Naive thymus-derived CD8-positive, alpha-beta T cell (primary cell): ENCODE data around the gene ZNF3. TPM values are rescaled to one million over a fixed set of nuclear protein-coding genes. Genes with fewer than 3 reads are reported as not detected.

Experiments used
- ATAC-seq, 2 donors: fragments of 150-1000 bp; cut with Tn5 transposase in 1 of 2; sonication (Bioruptor Pico), chemical (Tn5 transposase) in 1 of 2; 1 replicate in 1 of 2; 2 replicates in 1 of 2; pipeline ENCODE4 v1.10.0; 2021; ENCODE audit warnings: mild to moderate bottlenecking in 2 of 2, moderate library complexity in 2 of 2
- POLR2A ChIA-PET: fragments of 350-600 bp; sonication (Branson Sonifier 250); formaldehyde crosslinking; loops from one replicate; lab custom pipeline; 2021; ENCODE audit warnings: antibody characterized with exemption; lab: Charles Lee
- DNase-seq, 10 donors: peaks; one replicate each; pipeline versions ENCODE4 v3.0.0 to v3.0.0-alpha.2; 2020 to 2022
- H3K27ac Mint-ChIP-seq, 10 donors: one replicate each; pipeline ENCODE4 v1.8.0; 2020 to 2022; ENCODE audit warnings: mild to moderate bottlenecking in 10 of 10, mixed read lengths in 10 of 10, moderate library complexity in 4 of 10, inconsistent platforms in 1 of 10
- H3K27me3 Mint-ChIP-seq, 5 donors: one replicate each; pipeline ENCODE4 v1.8.0; 2021 to 2022; ENCODE audit warnings: mixed read lengths in 5 of 5
- H3K36me3 Mint-ChIP-seq, 3 donors: one replicate each; pipeline ENCODE4 v1.8.0; 2020 to 2022; ENCODE audit warnings: mixed read lengths in 3 of 3, mild to moderate bottlenecking in 2 of 3, inconsistent platforms in 1 of 3
- H3K4me1 Mint-ChIP-seq, 4 donors: one replicate each; pipeline ENCODE4 v1.8.0; 2021 to 2022; ENCODE audit warnings: mixed read lengths in 4 of 4
- H3K4me3 Mint-ChIP-seq, 10 donors: one replicate each; pipeline ENCODE4 v1.8.0; 2020 to 2022; ENCODE audit warnings: mild to moderate bottlenecking in 10 of 10, mixed read lengths in 10 of 10, moderate library complexity in 6 of 10, inconsistent platforms in 1 of 10
- H3K9me3 Mint-ChIP-seq, 9 donors: one replicate each; pipeline ENCODE4 v1.8.0; 2020 to 2022; ENCODE audit warnings: mixed read lengths in 9 of 9, mild to moderate bottlenecking in 3 of 9, inconsistent platforms in 1 of 9, moderate library complexity in 1 of 9
- polyA plus RNA-seq, 3 donors: library from polyadenylated mRNA; unstranded; fragments of 300-500 nt; fragmentation: Illumina TruSeq; gene quantifications; one replicate each; pipeline ENCODE4 v1.2.3, GENCODE V29; 2021
- total RNA-seq, 8 experiments: library from RNA in 2 of 8; stranded (reverse) in 2 of 8; gene quantifications; one replicate each; pipeline ENCODE4 v1.2.3 and lab custom pipeline; 2021 to 2026

The ZNF3 gene
- total and polyA plus RNA-seq, 5 experiments from 2014 or later: 17.4 to 48.8 (median 28.4) TPM

DNA sequence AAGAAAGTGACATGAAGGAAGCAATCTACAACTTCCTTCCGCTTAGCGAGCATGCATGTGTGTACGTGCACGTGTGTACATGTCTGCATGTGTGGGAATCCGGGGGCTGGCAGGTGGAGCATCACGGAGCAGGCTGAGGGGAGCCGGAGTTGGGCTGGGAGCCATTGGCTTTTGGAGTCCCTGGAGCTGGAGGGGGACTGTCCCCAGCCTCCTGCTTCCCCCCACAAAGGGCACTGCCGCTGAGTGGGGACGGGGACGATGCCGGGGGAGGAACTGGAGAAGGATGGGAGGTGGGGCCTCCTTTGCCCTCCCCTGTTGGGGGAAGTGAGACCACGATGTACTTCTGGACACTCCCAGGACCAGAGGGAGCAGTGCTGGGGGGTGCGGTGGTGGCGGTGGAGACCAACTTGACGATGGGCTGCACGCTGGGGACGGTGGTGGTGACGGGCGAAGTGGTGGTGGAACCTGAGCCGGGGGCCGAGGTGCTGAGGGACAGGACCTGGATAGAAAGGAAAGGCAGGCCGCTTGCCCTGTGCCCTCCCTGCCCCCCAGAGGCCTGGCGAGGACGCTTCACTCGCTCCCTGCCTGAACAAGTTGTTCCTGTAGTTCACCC is 25.7 kb upstream of the ZNF3 start:
- no peaks in the 10 kb centered on the region for H3K27me3 Mint-ChIP-seq
- H3K9me3 Mint-ChIP-seq: no peaks in the 10 kb centered on the region
- H3K36me3 Mint-ChIP-seq: peaks cover 0 to 56% (median 7%) of the 10 kb centered on the region in 3 donors
- POLR2A ChIA-PET: no interaction called here
- H3K4me3 Mint-ChIP-seq: no peak overlapping the region
- ATAC-seq (no peak), DNase-seq (no peak)
- H3K27ac Mint-ChIP-seq: peak overlapping the region in 2 of 10 donors; percentile 56 to 78
- peaks cover 3 to 10% (median 6%) of the 10 kb centered on the region in 4 donors for H3K4me1 Mint-ChIP-seq

DNA sequence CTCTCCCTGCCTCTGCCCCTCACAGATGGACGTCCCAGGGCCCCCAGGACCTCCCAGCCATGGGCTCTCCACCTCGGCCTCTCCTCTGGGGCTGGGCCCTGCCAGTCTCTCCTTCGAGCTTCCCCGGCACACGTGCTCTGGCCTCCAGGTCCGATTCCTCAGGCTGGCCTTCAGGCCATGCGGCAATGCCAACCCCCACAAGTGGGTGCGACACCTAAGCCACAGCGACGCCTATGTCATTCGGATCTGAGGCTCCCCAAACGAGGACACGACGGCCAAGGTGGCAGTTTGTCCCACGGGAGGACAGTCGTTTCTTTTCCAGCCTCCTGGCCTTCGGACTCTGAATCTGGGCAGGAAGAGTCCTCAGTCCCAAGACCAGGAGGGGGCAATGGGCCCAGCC is 25.1 kb upstream of the ZNF3 start:
- Mint-ChIP-seq H3K27ac (peak overlapping the region in 1 of 10 donors; percentile 78), H3K4me1 (peaks cover 3 to 11% (median 6%) of the 10 kb centered on the region in 4 donors), H3K36me3 (peaks cover 0 to 50% (median 7%) of the 10 kb centered on the region in 3 donors), H3K27me3 (no peaks in the 10 kb centered on the region), H3K4me3 (no peak overlapping the region), H3K9me3 (no peaks in the 10 kb centered on the region)
- ATAC-seq: no peak
- DNase-seq: no peak
- POLR2A ChIA-PET: interaction anchor here (0.5 to 1.1 kb wide), 2 partner anchors 13 to 75 kb away, joined by 3 read pairs; no protein-coding TSS in a partner anchor

DNA sequence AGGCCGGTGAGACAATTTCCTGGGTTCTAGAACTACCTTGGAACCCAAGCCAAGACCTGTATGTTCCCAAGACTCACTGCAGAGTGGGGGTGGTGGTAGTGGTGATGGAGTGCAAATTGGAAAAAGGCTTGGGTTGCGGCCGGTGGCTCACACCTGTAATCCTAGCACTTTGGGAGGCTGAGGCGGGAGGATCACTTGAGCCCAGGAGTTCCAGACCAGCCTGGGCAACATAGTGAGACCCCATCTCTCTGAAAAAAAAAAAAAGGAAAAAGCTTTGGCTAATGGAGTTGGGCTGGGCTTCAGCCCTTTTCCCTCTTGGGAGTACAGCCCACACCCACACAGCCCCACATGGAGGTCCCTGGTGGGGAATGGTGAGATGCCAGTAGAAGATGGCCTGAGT is 24.0 kb upstream of the ZNF3 start:
- Mint-ChIP-seq H3K36me3 (peaks cover 0 to 39% (median 4%) of the 10 kb centered on the region in 3 donors), H3K4me3 (no peak overlapping the region), H3K27ac (peak overlapping the region in 1 of 10 donors; percentile 25), H3K27me3 (no peaks in the 10 kb centered on the region), H3K9me3 (no peaks in the 10 kb centered on the region), H3K4me1 (peaks cover 7 to 13% (median 11%) of the 10 kb centered on the region in 4 donors)
- POLR2A ChIA-PET: interaction anchor here (1.1 to 6.9 kb wide), 2 partner anchors 14 to 18 kb away, joined by 3 to 252 read pairs; partner anchors contain the start of genes CNPY4, MBLAC1 and TAF6
- DNase-seq: no peak
- ATAC-seq: no peak

DNA sequence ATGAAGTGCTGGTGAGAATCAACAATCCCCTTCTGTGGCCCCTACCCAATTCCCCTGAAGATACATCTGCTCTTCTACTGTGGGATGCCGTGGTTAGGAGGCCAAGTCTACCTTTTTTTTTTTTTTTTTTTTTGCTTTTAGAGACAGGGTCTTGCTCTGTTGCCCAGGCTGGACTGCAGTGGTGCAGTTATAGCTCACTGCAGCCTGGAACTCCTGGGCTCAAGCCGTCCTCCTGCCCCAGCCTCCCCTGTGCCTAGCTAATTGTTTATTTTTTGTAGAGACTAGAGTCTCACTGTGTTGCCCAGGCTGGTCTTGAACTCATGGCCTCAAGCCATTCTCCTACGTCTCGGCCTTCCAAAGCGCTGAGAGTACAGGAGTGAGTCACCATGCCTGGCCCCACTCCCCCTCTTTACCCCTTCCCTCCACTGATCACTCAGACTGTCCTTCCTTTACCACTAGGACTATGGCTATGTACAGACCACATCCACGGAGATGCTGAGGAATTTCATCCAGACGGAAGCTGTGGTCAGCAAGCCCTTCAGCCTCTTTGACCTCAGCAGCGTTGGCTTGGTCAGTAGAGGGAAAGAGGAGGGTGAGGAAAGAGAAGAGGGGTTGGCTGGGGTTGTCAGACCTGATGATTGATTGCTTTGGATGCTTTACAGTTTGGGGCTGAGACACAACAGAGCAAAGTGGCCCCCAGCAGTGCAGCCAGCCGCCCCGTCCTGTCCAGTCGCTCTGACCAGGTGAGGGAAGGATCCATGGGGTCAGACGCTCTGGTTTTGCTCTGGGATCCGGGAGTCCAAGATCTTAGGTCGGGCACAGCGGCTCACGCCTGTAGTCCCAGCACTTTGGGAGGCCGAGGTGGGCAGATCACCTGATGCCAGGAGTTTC is 21.7 kb upstream of the ZNF3 start:
- H3K36me3 Mint-ChIP-seq: peaks cover under 1 to 31% (median 18%) of the 10 kb centered on the region in 3 donors
- peaks cover 18 to 35% (median 33%) of the 10 kb centered on the region in 4 donors for H3K4me1 Mint-ChIP-seq
- no peaks in the 10 kb centered on the region for H3K9me3 Mint-ChIP-seq
- peak overlapping the region; percentile 60 to 97 (median 75) for H3K4me3 Mint-ChIP-seq
- H3K27ac Mint-ChIP-seq: peak overlapping the region in 9 of 10 donors; percentile 43 to 99 (median 65)
- H3K27me3 Mint-ChIP-seq: no peaks in the 10 kb centered on the region
- ATAC-seq: no peak
- POLR2A ChIA-PET: interaction anchor here (0.7 to 6.9 kb wide), 9 partner anchors 9 to 333 kb away, joined by 3 to 252 read pairs (median 26); partner anchors contain the start of genes CNPY4, COPS6, MBLAC1 and MEPCE
- no peak for DNase-seq

DNA sequence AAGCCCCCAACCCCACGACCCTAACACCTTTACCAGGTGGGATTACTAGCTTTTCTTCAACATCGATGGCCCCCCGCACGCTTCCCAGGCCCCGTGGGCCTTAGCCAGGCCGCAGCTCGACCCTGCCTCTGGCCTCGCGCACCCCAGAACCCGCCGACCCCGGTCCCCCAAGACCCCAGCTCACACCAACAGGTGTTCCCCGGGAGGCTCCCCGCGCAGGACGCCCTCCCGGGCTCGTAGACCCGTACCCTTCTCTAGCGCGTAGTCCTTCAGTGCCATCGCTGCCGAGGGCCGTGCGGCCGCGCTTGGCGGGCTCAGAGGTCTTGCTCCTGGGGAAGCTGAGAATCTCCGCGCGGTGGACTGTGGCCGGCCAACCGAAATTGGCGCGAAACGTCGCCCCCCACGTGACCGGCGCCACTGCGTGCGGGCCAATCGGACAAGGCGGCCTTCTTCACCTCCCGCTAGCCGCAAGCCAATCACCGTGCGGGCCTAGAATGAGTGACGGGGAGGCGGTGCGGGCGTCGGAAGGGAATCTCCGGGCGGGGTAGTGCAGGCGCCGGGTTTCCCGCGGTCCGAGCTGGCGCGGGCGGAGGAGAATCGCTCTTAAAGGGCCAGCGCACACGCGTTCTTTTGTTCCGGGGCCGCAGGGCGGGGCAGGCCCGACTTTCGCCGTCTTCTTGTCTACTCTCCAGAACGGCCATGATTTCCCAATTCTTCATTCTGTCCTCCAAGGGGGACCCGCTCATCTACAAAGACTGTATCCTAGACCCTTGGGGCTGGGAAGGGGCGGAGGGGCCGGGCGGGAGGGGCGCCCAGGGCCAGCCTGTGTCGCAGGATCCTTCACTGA is 19.7 kb upstream of the ZNF3 start, which contains the start of the genes AP4M1 and MCM7:
Gene AP4M1, plus strand, starts transcription at position 628 of the 847 bp plus-strand sequence. Its CDS starts 72 bp downstream, at position 700.
Gene MCM7, minus strand, starts transcription at position 382 of the 847 bp plus-strand sequence. Its CDS starts 103 bp downstream, at position 279.
- DNase-seq: peak; percentile 90 to 97 (median 94)
- POLR2A ChIA-PET: interaction anchor here (0.6 to 6.9 kb wide), 25 partner anchors 11 to 1995 kb away, joined by 3 to 252 read pairs (median 6); partner anchors contain the start of genes BUD31, CNPY4, COPS6 and MBLAC1
- Mint-ChIP-seq H3K4me1 (peaks cover 22 to 45% (median 42%) of the 10 kb centered on the region in 4 donors), H3K27me3 (no peaks in the 10 kb centered on the region), H3K36me3 (peaks cover 4 to 38% (median 22%) of the 10 kb centered on the region in 3 donors), H3K27ac (peak within 1 kb of the TSS; percentile 93 to 99 (median 97)), H3K4me3 (peak within 1 kb of the TSS; percentile 91 to 97 (median 95)), H3K9me3 (no peaks in the 10 kb centered on the region)
- ATAC-seq: peak; percentile 86 to 87

DNA sequence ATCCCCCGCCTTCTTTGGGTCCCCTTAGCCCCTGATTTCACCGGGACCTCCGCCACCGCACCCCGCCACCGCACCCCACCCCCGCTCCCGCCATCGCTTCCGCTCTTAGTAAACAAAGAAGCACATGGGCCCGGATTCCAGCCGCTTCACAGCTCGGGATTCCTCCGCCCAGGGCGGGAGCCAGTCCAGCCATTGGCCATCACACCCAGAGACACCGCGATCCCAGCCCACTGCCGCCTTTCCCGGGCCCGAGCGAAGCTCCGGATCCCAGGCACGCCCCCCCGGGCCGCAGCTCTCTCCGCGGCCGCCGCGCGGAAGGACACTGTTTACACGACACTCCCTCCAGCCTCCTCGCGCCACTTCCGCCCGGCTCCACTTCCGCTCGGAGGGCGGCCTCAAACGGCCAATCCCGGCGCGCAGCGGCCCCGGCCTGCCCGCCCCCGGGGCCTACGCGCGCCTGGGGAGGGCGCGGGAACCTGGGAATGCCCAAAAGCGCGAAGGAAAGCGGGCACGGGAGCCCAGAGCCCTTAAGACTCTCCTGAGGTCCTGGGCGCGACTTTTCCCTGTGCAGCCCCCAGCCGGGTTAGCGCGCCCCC is 19.0 kb upstream of the ZNF3 start:
- Mint-ChIP-seq H3K27me3 (no peaks in the 10 kb centered on the region), H3K4me1 (peaks cover 26 to 49% (median 43%) of the 10 kb centered on the region in 4 donors), H3K27ac (peak overlapping the region; percentile 93 to 99 (median 97)), H3K9me3 (no peaks in the 10 kb centered on the region), H3K4me3 (peak overlapping the region; percentile 91 to 97 (median 95)), H3K36me3 (peaks cover 4 to 45% (median 24%) of the 10 kb centered on the region in 3 donors)
- POLR2A ChIA-PET: interaction anchor here (0.6 to 6.9 kb wide), 23 partner anchors 12 to 1994 kb away, joined by 3 to 252 read pairs (median 6); partner anchors contain the start of genes BUD31, CNPY4, COPS6 and MBLAC1
- peak; percentile 77 to 97 (median 86) for DNase-seq
- ATAC-seq: peak; percentile 73 to 76

DNA sequence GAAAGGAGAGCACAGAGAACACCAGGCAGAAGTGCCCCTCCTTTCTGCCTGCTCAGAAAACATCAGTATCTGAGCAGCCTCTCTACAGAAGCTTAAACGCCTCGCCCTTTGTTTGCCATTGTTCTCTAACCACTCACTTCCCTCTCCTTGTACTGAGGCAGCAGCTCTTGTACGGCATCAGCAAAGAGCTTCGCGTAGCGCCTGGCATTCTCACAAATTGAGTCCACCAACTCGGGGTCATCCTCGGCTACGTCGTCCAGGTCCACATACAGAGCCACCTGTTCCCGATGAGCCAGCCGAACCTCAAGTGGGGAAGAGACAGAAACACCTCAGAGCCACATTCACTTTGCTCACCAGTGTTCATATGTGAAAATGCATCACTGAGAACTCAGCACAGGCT is 17.9 kb upstream of the ZNF3 start:
- DNase-seq: peak in 2 of 10 donors; percentile 25 to 26
- peaks cover 4 to 56% (median 29%) of the 10 kb centered on the region in 3 donors for H3K36me3 Mint-ChIP-seq
- peak overlapping the region; percentile 93 to 99 (median 97) for H3K27ac Mint-ChIP-seq
- no peaks in the 10 kb centered on the region for H3K27me3 Mint-ChIP-seq
- no peaks in the 10 kb centered on the region for H3K9me3 Mint-ChIP-seq
- H3K4me1 Mint-ChIP-seq: peaks cover 26 to 50% (median 43%) of the 10 kb centered on the region in 4 donors
- no peak for ATAC-seq
- peak overlapping the region; percentile 91 to 97 (median 95) for H3K4me3 Mint-ChIP-seq
- POLR2A ChIA-PET: interaction anchor here (0.6 to 6.9 kb wide), 8 partner anchors 11 to 784 kb away, joined by 3 to 252 read pairs (median 31); partner anchors contain the start of genes CNPY4, COPS6, MBLAC1 and MEPCE

DNA sequence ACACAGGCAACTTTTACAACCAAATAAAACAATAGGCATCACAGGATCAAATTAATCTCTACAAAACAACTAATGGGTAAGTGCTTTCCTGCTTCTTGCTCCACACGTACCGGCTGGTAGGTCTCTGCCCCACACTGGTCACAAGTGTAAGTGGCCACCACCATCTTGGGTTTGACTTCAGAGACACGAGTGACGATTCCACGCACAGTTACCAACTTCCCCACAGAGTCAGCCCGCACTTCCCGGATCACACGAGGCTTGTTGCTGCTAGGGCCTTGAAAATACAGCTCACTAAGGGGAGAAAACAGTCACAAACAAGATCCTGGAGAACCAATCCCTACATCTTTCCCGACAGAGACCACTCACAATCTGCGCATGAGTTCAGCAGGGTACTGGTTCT is 17.4 kb upstream of the ZNF3 start:
- POLR2A ChIA-PET: interaction anchor here (0.6 to 6.9 kb wide), 7 partner anchors 10 to 330 kb away, joined by 3 to 252 read pairs (median 36); partner anchors contain the start of genes CNPY4, COPS6, MBLAC1 and MEPCE
- peak overlapping the region; percentile 75 to 99 (median 97) for H3K27ac Mint-ChIP-seq
- no peaks in the 10 kb centered on the region for H3K9me3 Mint-ChIP-seq
- ATAC-seq (no peak), DNase-seq (no peak)
- H3K4me3 Mint-ChIP-seq: peak overlapping the region; percentile 91 to 97 (median 95)
- H3K36me3 Mint-ChIP-seq: peaks cover 4 to 62% (median 29%) of the 10 kb centered on the region in 3 donors
- H3K27me3 Mint-ChIP-seq: no peaks in the 10 kb centered on the region
- H3K4me1 Mint-ChIP-seq: peaks cover 26 to 50% (median 42%) of the 10 kb centered on the region in 4 donors

DNA sequence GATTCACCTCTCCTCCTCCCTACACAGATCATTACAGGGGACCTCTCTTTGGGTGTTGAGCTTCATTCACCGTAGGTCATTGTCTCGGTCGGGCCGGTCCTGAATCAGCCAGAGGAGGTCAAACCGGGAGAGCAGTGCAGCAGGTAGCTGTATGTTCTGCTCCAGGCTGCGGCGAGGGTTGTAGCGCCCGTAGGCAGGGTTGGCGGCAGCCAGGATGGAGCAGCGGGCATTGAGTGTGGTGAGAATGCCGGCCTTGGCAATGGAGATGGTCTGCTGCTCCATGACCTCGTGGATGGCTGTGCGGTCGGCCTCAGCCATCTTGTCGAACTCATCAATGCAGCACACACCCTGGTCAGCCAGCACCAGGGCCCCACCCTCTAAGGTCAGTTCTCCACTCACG is 14.2 kb upstream of the ZNF3 start:
- peak overlapping the region in 3 of 10 donors; percentile 24 to 72 (median 55) for H3K27ac Mint-ChIP-seq
- H3K36me3 Mint-ChIP-seq: peaks cover 12 to 90% (median 37%) of the 10 kb centered on the region in 3 donors

DNA sequence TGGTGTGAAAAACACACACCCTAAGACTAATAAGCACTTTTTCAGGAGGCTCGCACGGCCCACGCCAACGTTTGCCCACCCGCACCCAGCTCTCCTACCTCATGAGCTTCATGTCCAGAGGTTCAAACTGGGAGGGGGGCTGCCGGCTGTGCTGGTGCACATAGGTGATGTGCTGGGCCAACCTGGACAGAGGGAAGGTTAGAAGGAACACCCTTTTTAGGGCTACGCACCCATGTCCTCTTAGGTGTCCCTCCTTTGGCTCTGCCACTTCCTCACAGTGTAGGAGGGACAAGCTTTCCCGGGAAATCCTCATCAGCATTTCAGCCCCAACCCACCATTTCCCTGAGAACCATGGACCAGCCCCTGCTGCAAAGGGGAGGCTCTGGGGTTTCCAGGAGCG is 13.8 kb upstream of the ZNF3 start:
- no peaks in the 10 kb centered on the region for H3K9me3 Mint-ChIP-seq
- ATAC-seq (no peak), DNase-seq (no peak)
- no peak overlapping the region for H3K4me3 Mint-ChIP-seq
- peaks cover 12 to 94% (median 37%) of the 10 kb centered on the region in 3 donors for H3K36me3 Mint-ChIP-seq
- H3K27me3 Mint-ChIP-seq: no peaks in the 10 kb centered on the region
- H3K4me1 Mint-ChIP-seq: peaks cover 24 to 49% (median 32%) of the 10 kb centered on the region in 4 donors
- peak overlapping the region in 3 of 10 donors; percentile 13 to 72 (median 55) for H3K27ac Mint-ChIP-seq
- POLR2A ChIA-PET: interaction anchor here (0.6 to 1.1 kb wide), 2 partner anchors 31 to 68 kb away, joined by 3 to 5 read pairs; partner anchors contain the start of gene MBLAC1

More for the DNA sequence above, 14.2 kb upstream of the ZNF3 start:
- Mint-ChIP-seq H3K4me3 (peak overlapping the region in 2 of 10 donors; percentile 25 to 36), H3K4me1 (peaks cover 22 to 47% (median 32%) of the 10 kb centered on the region in 4 donors), H3K9me3 (no peaks in the 10 kb centered on the region), H3K27me3 (no peaks in the 10 kb centered on the region)
- ATAC-seq (no peak), DNase-seq (no peak)
- POLR2A ChIA-PET: interaction anchor here (0.6 kb wide), 1 partner anchor 68 kb away, joined by 5 read pairs; no protein-coding TSS in a partner anchor
